Endothelial cell (in vitro differentiated cells): Measurements from ENCODE around the gene CCR2. TPM values are rescaled to one million over a fixed set of nuclear protein-coding genes. Genes with fewer than 3 reads are reported as not detected.

Source experiments
- DNase-seq: peaks from one replicate; pipeline ENCODE4 v3.0.0; 2021; ENCODE audit warnings: low spot score
- H3K27ac Mint-ChIP-seq: one replicate; pipeline ENCODE4 v1.8.0; 2021; ENCODE audit warnings: mixed read lengths, inconsistent platforms; ENCODE audit not compliant: unreplicated experiment
- H3K27me3 Mint-ChIP-seq: one replicate; pipeline ENCODE4 v1.8.0; 2021; ENCODE audit warnings: mild to moderate bottlenecking, moderate library complexity, mixed read lengths, inconsistent platforms; ENCODE audit not compliant: unreplicated experiment
- H3K36me3 Mint-ChIP-seq: one replicate; pipeline ENCODE4 v1.8.0; 2021; ENCODE audit warnings: mild to moderate bottlenecking, low read depth, mixed read lengths, inconsistent platforms; ENCODE audit not compliant: unreplicated experiment
- H3K4me1 Mint-ChIP-seq: one replicate; pipeline ENCODE4 v1.8.0; 2021; ENCODE audit warnings: mild to moderate bottlenecking, mixed read lengths, inconsistent platforms; ENCODE audit not compliant: unreplicated experiment
- H3K4me3 Mint-ChIP-seq: one replicate; pipeline ENCODE4 v1.8.0; 2021; ENCODE audit warnings: mild to moderate bottlenecking, mixed read lengths, inconsistent platforms; ENCODE audit not compliant: unreplicated experiment
- H3K9me3 Mint-ChIP-seq: one replicate; pipeline ENCODE4 v1.8.0; 2021; ENCODE audit warnings: mixed read lengths, inconsistent platforms; ENCODE audit not compliant: unreplicated experiment
- CTCF ChIP-seq: fragments of 200-600 bp; sonication (generic); IDR thresholded peaks from one replicate; pipeline ENCODE4 v1.5.0; 2021; ENCODE audit warnings: antibody characterized with exemption; ENCODE audit not compliant: unreplicated experiment
- total RNA-seq: library from RNA; stranded (reverse); fragmentation: NEBNext Ultra II Directional; extraction: Animal tissue kit (Norgen Biotek cat#: 25700); gene quantifications from one replicate; pipeline ENCODE4 v1.2.1, GENCODE V29; 2021; ENCODE audit not compliant: unreplicated experiment

CCR2 gene
- total RNA-seq, 1 donor from 2014 or later = not detected

DNA sequence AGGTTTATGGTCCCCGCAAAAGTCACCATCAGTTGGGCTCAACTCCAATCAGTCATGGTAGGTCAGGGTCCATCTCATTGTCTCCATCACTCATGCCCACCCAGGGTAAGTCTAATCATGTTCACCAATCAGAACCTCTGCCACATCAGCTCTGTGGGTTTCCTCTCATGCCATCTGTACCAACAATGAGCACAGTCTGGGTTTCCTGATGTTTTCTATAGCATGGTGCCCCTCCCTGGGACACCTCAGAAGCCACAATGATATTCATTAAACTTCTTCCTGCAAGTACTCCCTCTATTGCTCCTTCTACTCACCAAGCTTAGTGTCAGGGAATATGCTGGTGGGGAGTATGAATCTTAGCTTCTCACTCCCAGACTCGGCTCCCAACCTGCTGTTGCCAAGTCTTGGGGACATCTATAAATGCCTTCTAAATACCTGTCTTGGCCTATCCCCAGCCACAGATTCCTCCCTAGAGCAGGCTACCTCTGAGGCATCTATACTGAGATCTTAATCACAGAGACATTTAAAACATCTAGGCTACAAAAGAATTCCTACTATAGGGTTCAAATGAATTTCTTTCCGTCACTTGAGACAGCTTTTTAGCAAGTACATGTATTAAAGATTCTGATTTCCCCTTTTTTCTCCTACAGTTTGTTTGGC lies 5.0 kb upstream of the CCR2 start:
- Mint-ChIP-seq H3K27ac (no peak overlapping the region), H3K27me3 (no peaks in the 10 kb centered on the region), H3K4me1 (peaks cover under 1% of the 10 kb centered on the region), H3K36me3 (no peaks in the 10 kb centered on the region), H3K9me3 (no peaks in the 10 kb centered on the region), H3K4me3 (no peak overlapping the region)
- no peak for DNase-seq
- no peak for TF ChIP-seq CTCF

- no peak for TF ChIP-seq CTCF
- no peak overlapping the region for H3K27ac Mint-ChIP-seq
- no peak for DNase-seq
- H3K4me1 Mint-ChIP-seq = peaks cover 2% of the 10 kb centered on the region
- H3K36me3 Mint-ChIP-seq = no peaks in the 10 kb centered on the region
- H3K9me3 Mint-ChIP-seq = no peaks in the 10 kb centered on the region
- no peak overlapping the region for H3K4me3 Mint-ChIP-seq
- no peaks in the 10 kb centered on the region for H3K27me3 Mint-ChIP-seq
Measured at GRCh38 chr3:46349484-46350261, 4.2 kb upstream of the CCR2 start.

DNA sequence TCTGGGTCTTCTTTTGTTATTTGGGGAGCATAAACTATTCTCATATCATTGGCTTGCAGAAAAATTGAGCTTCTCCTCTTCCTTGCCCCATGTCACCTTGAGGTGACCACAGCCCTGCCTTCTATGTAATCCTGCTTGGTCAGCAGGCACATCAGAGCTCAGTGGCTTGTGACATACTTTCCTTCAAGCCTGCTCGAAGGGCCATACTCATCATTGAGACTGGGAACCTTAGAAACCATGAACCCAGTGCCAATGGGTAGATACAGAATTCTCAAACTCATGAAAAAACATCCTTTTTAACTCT lies 3.7 kb upstream of the CCR2 start:
- TF ChIP-seq CTCF = no peak
- no peak for DNase-seq
- no peaks in the 10 kb centered on the region for H3K36me3 Mint-ChIP-seq
- no peaks in the 10 kb centered on the region for H3K9me3 Mint-ChIP-seq
- H3K4me3 Mint-ChIP-seq = no peak overlapping the region
- no peak overlapping the region for H3K27ac Mint-ChIP-seq
- no peaks in the 10 kb centered on the region for H3K27me3 Mint-ChIP-seq
- H3K4me1 Mint-ChIP-seq = peaks cover 2% of the 10 kb centered on the region

GRCh38 chr3:46351646-46352045 lies 2.3 kb upstream of the CCR2 start:
- no peaks in the 10 kb centered on the region for H3K27me3 Mint-ChIP-seq
- no peak overlapping the region for H3K4me3 Mint-ChIP-seq
- peaks cover 2% of the 10 kb centered on the region for H3K4me1 Mint-ChIP-seq
- DNase-seq = no peak
- H3K27ac Mint-ChIP-seq = no peak overlapping the region
- H3K9me3 Mint-ChIP-seq = no peaks in the 10 kb centered on the region
- TF ChIP-seq CTCF = no peak
- no peaks in the 10 kb centered on the region for H3K36me3 Mint-ChIP-seq

- no peaks in the 10 kb centered on the region for H3K36me3 Mint-ChIP-seq
Measured at GRCh38 chr3:46353090-46353489, 821 bp upstream of the CCR2 start.

More at GRCh38 chr3:46353090-46353489, 821 bp upstream of the CCR2 start:
- Mint-ChIP-seq H3K4me3 (no peak overlapping the region), H3K4me1 (peaks cover 2% of the 10 kb centered on the region), H3K27ac (no peak overlapping the region), H3K27me3 (no peaks in the 10 kb centered on the region), H3K9me3 (no peaks in the 10 kb centered on the region)
- no peak for TF ChIP-seq CTCF
- no peak for DNase-seq
